Measurements from ENCODE around the gene ABHD16B.

Gene ABHD16B

DNA sequence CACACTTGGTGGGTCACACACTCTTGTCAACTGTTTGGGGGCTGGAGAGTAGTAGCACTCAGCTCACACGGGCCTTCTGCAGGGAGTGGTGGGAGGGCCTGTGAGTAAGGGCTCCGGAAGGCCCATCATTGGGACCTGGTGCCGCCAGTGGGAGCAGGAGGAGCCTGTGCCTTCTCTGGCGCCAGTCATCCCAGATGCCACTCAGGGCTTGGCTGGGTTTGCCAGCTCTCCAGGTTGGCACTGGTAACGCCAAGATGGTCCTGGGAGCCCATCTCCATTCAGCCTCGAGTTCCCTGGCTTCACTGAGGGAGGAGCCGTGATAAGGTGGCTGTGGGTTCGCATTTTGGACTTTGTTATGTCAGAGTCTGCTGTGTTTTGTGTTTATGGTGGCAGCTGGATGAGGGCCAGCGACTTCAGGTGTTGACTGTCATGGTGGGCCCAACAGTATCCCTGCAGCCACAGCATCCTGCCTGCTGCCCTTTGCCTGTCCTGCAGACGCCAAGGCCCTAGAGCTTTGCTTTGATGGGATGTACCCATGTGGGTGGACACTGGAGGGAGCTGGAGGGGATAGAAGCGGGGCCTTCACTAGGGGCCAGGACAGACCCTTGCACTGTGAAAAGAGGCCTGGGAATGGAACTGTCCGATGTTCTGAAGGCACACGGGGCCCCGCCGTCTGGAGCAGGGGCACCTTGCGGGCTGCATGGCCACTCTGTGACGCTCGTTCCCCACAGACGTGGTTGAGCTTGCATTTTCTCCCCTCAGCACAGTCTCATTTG is 20.3 kb downstream of the ABHD16B start:
- no peak for DNase-seq

GRCh38 chr20:63882257-63883200 is 21.2 kb downstream of the ABHD16B start:
- no peak for DNase-seq

DNA sequence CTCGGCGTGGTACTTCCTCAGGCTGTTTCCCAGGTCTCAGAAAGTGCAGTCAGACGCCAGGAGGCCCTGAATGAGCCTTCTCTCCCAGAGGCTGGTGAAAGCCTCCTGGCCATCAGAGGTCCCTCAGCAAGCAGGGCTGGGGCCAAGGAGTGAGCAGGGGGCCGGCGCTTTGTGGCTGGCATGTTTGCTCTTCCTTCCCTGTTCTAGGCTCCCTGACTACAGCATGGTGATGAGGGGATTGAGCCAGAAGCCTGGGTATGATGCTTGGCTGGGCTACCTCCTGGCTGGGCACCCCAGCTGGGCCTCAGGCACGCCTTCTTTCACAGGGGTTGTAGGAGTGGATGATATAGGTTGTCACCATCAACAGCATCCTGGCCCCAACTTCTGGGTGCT is 21.9 kb downstream of the ABHD16B start:
- DNase-seq, result no peak

- DNase-seq, result no peak
Observed at GRCh38 chr20:63884506-63885263, 23.4 kb downstream of the ABHD16B start.

DNA sequence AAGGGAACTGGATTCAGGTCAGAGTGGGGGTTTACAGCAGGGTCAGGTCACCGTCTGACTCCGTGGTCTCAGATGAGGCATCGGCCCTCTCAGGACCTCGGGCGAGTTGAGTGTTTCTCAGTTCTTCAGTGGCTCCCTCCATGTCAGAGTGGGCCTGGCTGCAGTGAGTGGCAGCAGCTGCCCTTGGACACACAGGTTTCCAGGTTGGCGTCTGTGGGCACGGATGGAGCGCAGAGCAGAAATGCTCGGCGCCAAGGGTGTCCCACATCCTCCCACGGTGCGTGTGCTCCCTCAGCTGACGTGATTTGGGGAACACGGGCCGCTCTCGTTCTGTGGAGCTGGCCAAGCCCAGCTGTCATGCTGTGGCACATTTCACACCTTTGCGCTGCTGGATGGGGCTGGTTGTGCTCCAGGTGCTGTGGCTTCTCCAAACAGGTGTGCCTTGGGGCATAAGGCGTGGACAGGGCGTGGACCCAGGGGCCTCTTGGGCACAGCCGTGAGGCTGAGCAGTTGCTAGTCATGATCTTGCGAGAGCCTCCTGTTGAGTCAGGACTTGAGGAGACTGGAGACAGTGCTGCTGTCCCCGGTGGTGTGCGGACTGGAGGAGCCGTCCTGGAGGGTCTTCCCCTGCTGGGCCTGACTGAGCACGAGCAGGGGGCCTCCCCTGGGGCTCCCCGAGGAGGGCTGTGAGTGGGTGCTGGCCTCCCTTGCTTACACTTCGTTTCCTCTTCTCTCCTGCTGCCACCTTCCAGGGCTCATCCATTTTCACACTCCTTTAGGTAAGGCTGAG is 24.2 kb downstream of the ABHD16B start:
- no peak for DNase-seq

DNA sequence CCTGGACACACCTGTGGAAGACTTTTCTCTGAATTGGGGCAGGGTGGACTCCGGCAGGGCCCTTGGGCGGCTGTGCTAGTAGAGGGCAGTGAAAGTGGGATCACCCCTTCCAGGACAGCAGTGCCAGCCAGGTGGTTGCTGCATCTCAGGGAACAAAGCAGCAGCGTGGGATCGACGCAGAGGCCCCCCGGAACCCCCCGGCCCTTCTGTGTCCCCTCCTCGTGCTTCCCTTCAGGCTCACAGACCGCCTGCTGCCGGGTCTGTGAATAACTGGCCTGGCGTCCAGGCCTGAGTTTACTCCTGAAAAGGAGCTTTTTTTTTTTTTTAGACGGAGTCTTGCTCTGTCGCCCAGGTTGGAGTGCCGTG is 24.7 kb downstream of the ABHD16B start:
- no peak for DNase-seq

- no peak for DNase-seq
Observed at GRCh38 chr20:63886921-63887320, 25.6 kb downstream of the ABHD16B start.

DNA sequence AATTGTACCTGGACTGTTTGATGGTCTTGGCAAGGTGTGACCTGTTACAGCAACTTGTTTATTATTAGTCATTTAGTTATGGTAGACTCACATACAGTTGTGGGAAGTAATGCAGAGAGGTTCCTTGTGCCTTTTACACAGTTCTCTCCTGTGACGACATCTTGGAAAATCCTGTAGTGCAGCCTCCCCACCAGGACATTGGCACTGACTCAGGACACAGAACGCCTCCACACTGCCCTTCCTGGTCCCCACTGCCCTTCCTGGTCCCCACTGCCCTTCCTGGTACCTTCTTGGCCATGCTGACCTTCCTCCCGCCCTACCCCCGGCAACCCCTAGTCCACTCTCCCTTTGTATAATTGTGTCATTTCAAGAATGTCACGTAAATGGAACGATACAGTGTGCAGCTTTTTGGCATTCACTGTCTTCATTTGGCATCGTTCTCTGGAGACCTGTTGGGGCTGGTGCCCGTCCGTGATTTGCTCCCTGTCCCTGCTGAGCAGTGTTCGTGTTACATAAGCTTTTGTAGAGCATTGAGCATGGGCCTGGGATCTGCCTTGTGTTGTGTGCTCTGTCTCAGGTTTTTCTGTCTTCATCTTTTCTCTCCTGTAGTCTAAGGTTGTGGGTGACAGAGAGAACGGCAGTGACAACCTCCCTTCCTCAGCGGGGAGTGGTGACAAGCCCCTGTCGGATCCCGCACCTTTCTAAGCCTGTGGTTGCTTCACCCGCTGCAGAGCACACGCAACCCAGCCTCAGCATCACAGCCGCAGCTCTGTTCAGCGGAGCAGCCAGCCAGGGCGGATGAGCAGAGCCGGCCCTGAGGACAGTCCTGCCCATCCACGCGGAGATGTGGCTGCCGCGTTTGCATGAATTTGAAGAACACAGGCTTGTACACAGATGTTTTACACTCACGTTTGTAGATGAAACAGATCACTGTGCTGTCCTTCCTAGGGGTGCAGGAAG is 28.2 kb downstream of the ABHD16B start:
- no peak for DNase-seq

DNA sequence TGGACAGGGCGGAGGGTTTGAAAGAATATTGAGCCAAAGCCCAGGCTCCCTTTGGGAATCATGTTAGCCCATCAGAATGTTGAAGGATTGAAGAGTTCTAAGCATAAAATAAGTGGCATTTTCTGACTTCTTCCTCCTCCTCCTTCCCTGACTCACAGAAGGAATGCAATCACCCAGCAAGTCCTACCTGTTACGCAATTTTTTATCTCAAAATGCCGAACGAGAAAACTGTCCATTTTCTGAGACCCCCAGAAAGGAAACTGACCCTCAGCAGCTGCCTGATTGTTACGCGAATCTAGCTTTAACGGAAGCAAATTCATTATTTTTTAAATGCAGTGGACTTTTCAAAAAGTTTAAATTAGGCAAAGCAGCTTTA is 28.9 kb downstream of the ABHD16B start:
- no peak for DNase-seq

GRCh38 chr20:63890616-63891015 is 29.3 kb downstream of the ABHD16B start:
- DNase-seq, result no peak

DNA sequence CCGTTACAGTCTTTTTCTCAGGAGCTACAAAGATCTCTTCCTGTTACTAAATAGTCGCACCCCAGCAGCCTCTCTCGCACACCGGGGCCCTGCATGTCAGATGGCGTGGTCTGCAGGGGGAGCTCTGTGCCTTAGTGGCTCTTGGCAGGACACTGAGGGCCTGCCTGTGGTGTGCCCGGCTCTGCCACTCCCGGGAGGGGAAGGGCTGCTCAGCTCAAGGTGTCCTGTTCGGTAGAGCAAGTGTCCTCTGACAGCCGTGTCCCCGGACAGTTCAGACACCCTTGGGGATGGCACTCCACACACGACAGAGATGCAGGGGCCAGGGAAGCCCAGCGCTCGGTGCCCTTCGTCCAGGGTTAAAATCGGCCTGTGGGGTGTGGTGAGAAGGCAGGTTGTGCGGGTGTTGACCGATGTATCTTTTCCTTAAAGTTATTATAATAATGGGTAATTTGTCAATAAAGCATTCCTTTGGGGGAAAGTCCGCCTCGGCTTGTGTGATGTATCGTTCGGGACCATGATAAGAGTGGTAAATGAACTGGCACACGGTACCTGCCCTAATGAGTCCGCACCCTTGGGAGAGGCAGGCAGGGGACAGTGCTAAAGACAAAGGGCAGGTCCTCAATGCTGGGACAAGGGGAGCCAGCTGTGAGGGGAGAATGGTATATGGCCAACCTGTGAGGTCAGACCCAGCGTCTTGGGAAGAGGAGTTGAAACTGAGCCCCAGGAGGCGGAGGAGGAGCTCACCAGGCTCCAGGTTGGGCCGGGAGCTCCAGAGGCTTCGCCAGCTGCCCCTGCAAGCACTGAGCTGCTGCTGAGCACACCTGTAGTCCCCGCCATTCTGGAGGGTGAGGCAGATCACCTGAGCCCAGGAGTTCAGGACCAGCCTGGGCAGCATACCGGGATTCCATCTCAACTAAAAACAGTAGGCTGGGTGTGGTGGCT is 30.0 kb downstream of the ABHD16B start:
- DNase-seq, result no peak

DNA sequence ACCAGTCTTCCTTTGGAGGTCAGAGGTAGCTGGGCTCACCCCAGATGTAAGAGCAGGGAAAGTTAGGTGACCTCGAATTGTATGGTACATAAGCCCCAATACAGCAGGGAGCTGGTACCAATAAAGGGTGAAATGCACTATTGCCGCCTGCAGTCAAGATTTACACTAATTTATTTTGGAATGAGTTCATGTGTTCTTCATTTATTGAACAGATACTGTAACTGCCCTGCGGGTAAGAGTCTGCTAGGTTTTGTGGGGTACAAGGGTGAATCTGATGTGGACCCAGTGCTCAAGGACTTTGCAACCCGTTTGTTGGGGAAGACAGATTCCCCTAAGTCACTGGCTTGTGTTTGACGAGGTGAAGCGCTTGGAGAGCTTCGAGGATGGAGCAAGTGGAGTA is 31.1 kb downstream of the ABHD16B start:
- DNase-seq, result no peak

DNA sequence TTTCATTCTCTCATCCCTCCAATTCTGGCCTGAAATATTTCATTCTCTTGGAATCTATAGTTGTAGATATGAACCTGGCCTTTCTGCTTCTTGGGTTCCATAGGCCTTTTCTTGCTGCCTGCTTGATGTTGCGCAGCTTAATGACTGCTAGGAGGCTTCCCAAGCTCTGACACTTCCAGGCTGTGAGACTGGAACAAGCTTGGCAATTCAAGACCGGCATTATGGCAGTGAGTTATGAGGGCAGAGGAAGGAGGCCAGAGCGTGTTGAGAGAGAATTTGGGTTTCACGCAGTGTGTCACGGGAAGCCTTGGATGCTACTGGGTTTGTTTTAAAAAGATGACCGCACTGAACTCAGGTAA is 32.7 kb downstream of the ABHD16B start:
- no peak for DNase-seq

DNA sequence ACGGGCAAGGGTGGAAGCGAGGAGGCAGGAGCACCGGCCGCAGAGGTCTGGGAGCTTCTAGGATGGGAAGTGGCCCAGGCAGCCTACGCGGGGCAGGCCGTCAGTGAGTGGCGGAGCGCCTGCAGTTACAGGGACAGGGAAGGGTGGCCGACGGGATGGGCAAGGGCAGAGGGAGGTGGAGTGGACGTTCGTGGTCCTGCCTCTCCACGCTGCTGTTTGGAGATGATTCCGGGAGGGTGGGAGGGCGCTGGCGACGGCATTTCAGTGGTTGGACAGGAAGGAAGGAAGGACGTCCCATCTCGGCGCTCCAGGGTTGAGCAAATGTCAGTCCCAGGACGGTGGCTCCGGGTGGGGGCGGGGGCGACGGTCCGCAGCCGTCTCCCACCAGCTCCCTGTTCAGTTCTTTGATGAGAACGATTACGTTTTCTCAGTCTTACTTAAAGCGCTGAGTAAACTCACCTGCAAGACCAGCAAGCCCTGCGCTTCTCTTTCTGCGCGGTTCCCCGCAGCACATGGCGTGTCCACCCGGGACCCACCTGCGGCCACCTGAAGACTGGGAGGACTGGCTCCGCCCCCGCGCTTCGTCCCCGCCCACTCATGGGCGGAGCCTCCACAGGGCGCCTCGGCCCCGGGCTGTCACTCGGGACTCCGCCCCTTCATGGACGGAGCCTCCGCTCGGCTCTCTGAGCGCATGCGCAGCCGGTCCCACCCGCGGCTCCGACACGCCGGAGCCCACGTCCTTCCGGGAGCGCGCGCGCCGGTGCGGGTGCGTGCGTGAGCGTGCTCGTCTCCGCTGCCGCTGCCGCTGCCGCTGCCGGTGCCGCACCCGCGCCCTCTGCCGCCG is 33.3 kb downstream of the ABHD16B start, which contains the start of gene DNAJC5:
Gene DNAJC5 (plus strand): TSS at position 769 of the 844 bp plus-strand sequence. CDS start 33,220 bp downstream, outside the sequence.
- peak; percentile 95 for DNase-seq

DNA sequence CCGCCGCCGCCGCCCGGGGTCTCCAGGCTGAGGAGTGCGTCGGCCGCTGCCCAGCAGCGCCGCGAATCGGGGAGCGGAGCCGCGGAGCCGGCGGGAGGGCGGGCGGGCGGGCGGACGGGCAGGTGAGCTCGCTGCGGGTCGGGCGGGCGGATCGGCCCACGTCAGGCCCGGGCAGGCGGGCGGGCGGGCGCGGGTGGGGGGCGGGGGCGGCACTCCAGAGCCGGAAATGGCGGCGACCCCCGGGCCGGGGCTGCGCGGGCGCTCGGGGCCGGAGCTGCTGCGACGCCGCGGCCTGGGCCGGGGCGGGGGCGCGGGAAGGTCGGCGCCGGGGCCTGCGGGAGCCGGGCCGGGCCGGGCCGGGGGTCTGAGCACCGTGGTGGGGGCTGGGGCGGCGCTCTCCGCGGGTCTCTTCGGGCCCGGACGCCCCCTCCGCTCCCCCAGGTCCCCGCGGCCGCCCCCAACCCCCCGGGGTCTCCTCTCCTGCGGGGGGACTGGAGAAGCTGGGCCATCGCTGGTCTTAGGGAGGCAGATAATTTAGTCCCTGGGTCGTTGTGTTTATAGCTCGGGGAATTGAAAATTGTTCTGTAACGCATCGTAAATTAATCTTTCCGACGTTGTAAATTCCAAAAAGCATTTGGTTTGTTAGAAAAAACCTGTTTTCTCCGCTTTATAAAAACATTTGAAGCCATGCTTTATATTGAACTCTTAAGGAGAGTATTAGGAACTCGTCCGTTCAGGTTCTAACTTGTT is 34.1 kb downstream of the ABHD16B start:
- DNase-seq, result peak; percentile 26

DNA sequence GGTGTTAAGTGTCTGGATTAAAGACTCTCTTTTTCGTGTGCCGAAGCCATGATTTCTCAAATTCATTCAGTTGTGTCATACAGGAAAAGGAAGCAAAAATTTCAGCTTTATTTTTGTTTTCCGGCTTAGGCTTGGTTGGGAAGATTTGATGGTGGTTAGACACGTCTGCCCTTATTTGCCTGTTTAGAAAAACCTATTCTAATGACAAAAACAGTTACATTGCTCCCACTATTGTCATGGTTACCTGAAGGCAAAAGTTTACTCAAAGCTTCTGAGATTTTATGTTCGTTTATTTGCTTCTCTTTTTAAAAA is 34.6 kb downstream of the ABHD16B start:
- peak; percentile 26 for DNase-seq

GRCh38 chr20:63896264-63897105 is 35.2 kb downstream of the ABHD16B start:
- DNase-seq, result peak; percentile 82
